ENCODE data around the gene UNC45A. TPM values are rescaled to one million over a fixed set of nuclear protein-coding genes. Genes with fewer than 3 reads are reported as not detected.

The UNC45A gene
- total and polyA plus RNA-seq, 8 donors: 29.2 to 51.3 (median 34.2) TPM

- H3K4me3 ChIP-seq: peak within 1 kb of the TSS; percentile 78 to 99 (median 90)
- H3K36me3 ChIP-seq: peaks cover 0 to 13% (median under 1%) of the 10 kb centered on the region in 3 donors
- no peaks in the 10 kb centered on the region for H3K9me3 ChIP-seq
- peak within 1 kb of the TSS; percentile 67 to 83 (median 71) for H3K27ac ChIP-seq
- peaks cover 3 to 4% (median 4%) of the 10 kb centered on the region in 3 donors for H3K4me1 ChIP-seq
- ATAC-seq (peak; percentile 98 to 100 (median 98)), DNase-seq (peak; percentile 98 to 99 (median 98)), FAIRE-seq (peak; percentile 82)
- intact Hi-C loops (cut with DNase I): no loop called here
- TF ChIP-seq, protein P1, sequence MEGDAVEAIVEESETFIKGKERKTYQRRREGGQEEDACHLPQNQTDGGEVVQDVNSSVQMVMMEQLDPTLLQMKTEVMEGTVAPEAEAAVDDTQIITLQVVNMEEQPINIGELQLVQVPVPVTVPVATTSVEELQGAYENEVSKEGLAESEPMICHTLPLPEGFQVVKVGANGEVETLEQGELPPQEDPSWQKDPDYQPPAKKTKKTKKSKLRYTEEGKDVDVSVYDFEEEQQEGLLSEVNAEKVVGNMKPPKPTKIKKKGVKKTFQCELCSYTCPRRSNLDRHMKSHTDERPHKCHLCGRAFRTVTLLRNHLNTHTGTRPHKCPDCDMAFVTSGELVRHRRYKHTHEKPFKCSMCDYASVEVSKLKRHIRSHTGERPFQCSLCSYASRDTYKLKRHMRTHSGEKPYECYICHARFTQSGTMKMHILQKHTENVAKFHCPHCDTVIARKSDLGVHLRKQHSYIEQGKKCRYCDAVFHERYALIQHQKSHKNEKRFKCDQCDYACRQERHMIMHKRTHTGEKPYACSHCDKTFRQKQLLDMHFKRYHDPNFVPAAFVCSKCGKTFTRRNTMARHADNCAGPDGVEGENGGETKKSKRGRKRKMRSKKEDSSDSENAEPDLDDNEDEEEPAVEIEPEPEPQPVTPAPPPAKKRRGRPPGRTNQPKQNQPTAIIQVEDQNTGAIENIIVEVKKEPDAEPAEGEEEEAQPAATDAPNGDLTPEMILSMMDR (IDR thresholded peaks at IDR 0.05): no peak
- 1% methylated on average over 71 to 75 of the region's 75 CpGs for WGBS, 2 donors
- H3K27me3 ChIP-seq: no peaks in the 10 kb centered on the region
These were observed 59.6 kb downstream of the UNC45A start, which contains the start of gene PRC1 for GRCh38 chr15:90994417-90995311. PRC1 (minus strand) TSS chr15:90994535; CDS start chr15:90994417, 118 bp downstream.

DNA sequence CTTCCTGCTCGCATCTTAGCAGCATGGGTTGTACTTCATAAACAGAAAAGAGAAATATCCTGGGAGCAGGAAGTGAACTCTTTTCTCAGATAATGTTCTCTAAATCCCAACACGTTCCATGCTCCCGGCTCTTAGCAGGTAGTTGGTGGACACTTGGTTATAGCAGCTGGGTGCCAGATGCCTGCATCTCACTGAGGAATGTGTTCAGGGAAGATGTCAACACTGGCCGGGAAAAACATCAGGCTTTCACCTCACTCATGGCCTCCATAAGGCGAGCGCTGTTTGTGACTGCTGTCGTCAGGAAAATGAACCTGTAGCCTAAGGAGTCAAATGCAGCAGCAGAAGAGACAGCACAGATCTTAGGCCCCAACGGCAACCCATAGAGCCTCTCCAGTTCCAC, 63.7 kb downstream of the UNC45A start:
- Histone ChIP-seq H3K27me3 (no peaks in the 10 kb centered on the region), H3K27ac (no peak overlapping the region), H3K4me3 (no peak overlapping the region), H3K9me3 (no peaks in the 10 kb centered on the region), H3K4me1 (peaks cover 0 to 3% (median 0%) of the 10 kb centered on the region in 3 donors), H3K36me3 (peaks cover 0 to 26% (median 4%) of the 10 kb centered on the region in 3 donors)
- WGBS, 2 donors: 86 to 91% methylated on average over 8 of the region's 8 CpGs
- intact Hi-C loops (cut with DNase I): no loop called here
- DNase-seq (no peak), ATAC-seq (no peak), FAIRE-seq (no peak)
- TF ChIP-seq, protein P1 (IDR thresholded peaks at IDR 0.05): no peak

DNA sequence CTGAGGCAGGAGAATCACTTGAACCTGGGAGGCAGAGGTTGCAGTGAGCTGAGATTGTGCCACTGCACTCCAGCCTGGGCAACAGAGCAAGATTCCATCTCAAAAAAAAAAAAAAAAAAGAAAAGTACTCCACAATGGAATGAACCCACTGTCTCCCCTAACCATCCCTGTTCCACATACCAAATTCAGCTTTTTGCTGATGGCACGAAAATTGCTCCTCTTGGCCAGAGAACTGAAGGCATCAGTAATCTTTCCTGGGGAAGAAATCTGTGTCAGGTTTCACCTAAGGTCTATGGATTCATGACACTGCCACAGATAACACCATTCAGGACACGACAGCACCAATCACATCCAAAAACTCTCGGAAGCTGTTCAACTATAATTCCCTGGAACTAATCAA, 66.1 kb downstream of the UNC45A start:
- Histone ChIP-seq H3K27me3 (no peaks in the 10 kb centered on the region), H3K9me3 (no peaks in the 10 kb centered on the region), H3K27ac (no peak overlapping the region), H3K4me3 (no peak overlapping the region), H3K36me3 (peaks cover 0 to 42% (median 11%) of the 10 kb centered on the region in 3 donors), H3K4me1 (no peaks in the 10 kb centered on the region)
- 94 to 96% methylated on average over 3 of the region's 3 CpGs for WGBS, 2 donors
- TF ChIP-seq, protein P1 (IDR thresholded peaks at IDR 0.05): no peak
- FAIRE-seq: no peak
- intact Hi-C loops (cut with DNase I): no loop called here
- ATAC-seq: no peak
- DNase-seq: no peak

Other genes with a start within 250 kb of the UNC45A start
- gene BLM, start 217.9 kb upstream of the UNC45A start, total RNA-seq: 1 to 10 TPM in 1 of 6 donors, under 1 TPM in 4, not detected in 1; 0.12 to 1.1 (median 0.88) TPM
- under 1 TPM; 0.54 to 0.65 TPM for gene BLM, start 217.9 kb upstream of the UNC45A start, polyA plus RNA-seq
- gene FURIN, start 66.7 kb upstream of the UNC45A start, total RNA-seq: 100 to 1,000 TPM in 3 of 6 donors, 10 to 100 TPM in 3; 50.3 to 106 (median 98.8) TPM
- gene FURIN, start 66.7 kb upstream of the UNC45A start, polyA plus RNA-seq: 10 to 100 TPM; 52.5 to 67.7 TPM
- gene FES, start 50.8 kb upstream of the UNC45A start, total RNA-seq: 10 to 100 TPM in 1 of 6 donors, 1 to 10 TPM in 5; 3.9 to 23.0 (median 8.6) TPM
- gene FES, start 50.8 kb upstream of the UNC45A start, polyA plus RNA-seq: 10 to 100 TPM; 24.4 to 26.5 TPM
- gene MAN2A2, start 32.0 kb upstream of the UNC45A start, total RNA-seq: 10 to 100 TPM; 56.6 to 88.2 (median 67.7) TPM
- gene MAN2A2, start 32.0 kb upstream of the UNC45A start, polyA plus RNA-seq: 100 to 1,000 TPM in 1 of 2 donors, 10 to 100 TPM in 1; 57.2 to 118 TPM
- 10 to 100 TPM; 10.3 to 17.6 (median 13.3) TPM for gene HDDC3, start 2.7 kb upstream of the UNC45A start, total RNA-seq
- 10 to 100 TPM; 16.6 to 20.9 TPM for gene HDDC3, start 2.7 kb upstream of the UNC45A start, polyA plus RNA-seq
- 10 to 100 TPM in 1 of 6 donors, 1 to 10 TPM in 5; 6.6 to 12.2 (median 7.8) TPM for gene RCCD1, start 19.6 kb downstream of the UNC45A start, total RNA-seq
- gene RCCD1, start 19.6 kb downstream of the UNC45A start, polyA plus RNA-seq: 10 to 100 TPM in 1 of 2 donors, 1 to 10 TPM in 1; 9.0 to 11.9 TPM
- 1 to 10 TPM; 3.9 to 5.8 (median 4.8) TPM for gene PRC1, start 59.2 kb downstream of the UNC45A start, total RNA-seq
- 10 to 100 TPM in 1 of 2 donors, 1 to 10 TPM in 1; 5.1 to 12.7 TPM for gene PRC1, start 59.2 kb downstream of the UNC45A start, polyA plus RNA-seq
- 1 to 10 TPM; 4.2 to 8.8 (median 5.9) TPM for gene VPS33B, start 87.3 kb downstream of the UNC45A start, total RNA-seq
- 10 to 100 TPM; 11.6 to 18.9 TPM for gene VPS33B, start 87.3 kb downstream of the UNC45A start, polyA plus RNA-seq
- gene SV2B, start 165.0 kb downstream of the UNC45A start, total RNA-seq: 10 to 100 TPM in 1 of 6 donors, 1 to 10 TPM in 5; 3.6 to 11.3 (median 6.5) TPM
- 1 to 10 TPM in 1 of 2 donors, under 1 TPM in 1; 0.53 to 2.7 TPM for gene SV2B, start 165.0 kb downstream of the UNC45A start, polyA plus RNA-seq

All from pancreas (tissue), 10 donors.